Brain microvascular endothelial cell (primary cell): ENCODE data around the gene RTN4IP1.

Source experiments
- DNase-seq: peaks from one replicate; pipeline ENCODE4 v3.0.0-alpha.2; 2020
- H3K27ac ChIP-seq: fragments of 250-450 bp; sonication (Bioruptor Pico); 2 replicates; pipeline ENCODE4 v1.5.1; 2020; ENCODE audit warnings: mild to moderate bottlenecking, moderate library complexity
- H3K27me3 ChIP-seq: fragments of 250-450 bp; sonication (Bioruptor Pico); replicated peaks from 2 replicates; pipeline ENCODE4 v1.5.1; 2020; ENCODE audit warnings: mild to moderate bottlenecking
- H3K36me3 ChIP-seq: fragments of 250-450 bp; sonication (Bioruptor Pico); replicated peaks from 2 replicates; pipeline ENCODE4 v1.5.1; 2020; ENCODE audit warnings: mild to moderate bottlenecking
- H3K4me3 ChIP-seq: 2 replicates; pipeline ENCODE4 v1.5.1; 2011; ENCODE audit warnings: low read depth, mild to moderate bottlenecking, control low read depth, low read length, moderate library complexity
- in situ Hi-C: cut with HindIII; loops from 2 replicates; pipeline ENCODE4 v1.10.0; 2017; ENCODE audit warnings: low sequenced_read_pairs, low pct_ligation_motif_present
- TF ChIP-seq, protein P1 (sequence below): IDR thresholded peaks from 2 replicates; pipeline ENCODE4 v1.5.1; 2011; ENCODE audit warnings: low read depth, mild to moderate bottlenecking, moderate library complexity, low read length, control low read depth, inconsistent platforms; ENCODE audit errors: missing control alignments

The RTN4IP1 gene

DNA sequence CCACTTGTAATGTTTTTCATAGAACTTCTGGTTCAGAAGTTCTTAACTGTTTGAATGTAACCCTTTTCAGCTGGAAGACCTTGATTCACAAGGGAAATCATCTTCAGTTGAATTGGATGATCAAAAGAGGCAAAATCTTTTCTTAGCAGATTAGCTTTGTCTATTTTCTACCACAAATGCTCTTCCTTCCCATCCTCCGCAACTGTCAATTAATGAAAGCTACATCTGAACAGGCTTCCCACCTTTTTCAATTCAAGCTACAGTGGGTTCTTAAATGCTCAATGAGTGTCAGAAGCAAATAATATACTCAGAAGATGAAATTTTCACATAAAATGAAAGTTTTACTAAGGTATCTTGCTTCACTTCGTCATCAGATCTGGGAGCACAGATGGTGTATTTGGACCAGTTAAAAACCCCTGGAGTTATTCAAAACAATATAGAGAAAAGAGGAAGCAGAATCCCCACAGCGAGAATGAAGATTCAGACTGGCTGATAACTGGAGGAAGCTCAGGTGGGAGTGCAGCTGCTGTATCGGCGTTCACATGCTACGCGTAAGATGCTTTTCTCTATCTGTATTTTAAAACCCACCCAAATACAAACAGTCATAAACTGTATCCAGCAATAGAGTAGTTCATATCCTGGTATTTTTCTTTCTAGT is 19.5 kb upstream of the RTN4IP1 start:
- in situ Hi-C loops: no loop called here
- Histone ChIP-seq H3K27me3 (no peaks in the 10 kb centered on the region), H3K36me3 (peaks cover 5% of the 10 kb centered on the region), H3K27ac (no peak overlapping the region), H3K4me3 (no peak overlapping the region)
- TF ChIP-seq, protein P1, sequence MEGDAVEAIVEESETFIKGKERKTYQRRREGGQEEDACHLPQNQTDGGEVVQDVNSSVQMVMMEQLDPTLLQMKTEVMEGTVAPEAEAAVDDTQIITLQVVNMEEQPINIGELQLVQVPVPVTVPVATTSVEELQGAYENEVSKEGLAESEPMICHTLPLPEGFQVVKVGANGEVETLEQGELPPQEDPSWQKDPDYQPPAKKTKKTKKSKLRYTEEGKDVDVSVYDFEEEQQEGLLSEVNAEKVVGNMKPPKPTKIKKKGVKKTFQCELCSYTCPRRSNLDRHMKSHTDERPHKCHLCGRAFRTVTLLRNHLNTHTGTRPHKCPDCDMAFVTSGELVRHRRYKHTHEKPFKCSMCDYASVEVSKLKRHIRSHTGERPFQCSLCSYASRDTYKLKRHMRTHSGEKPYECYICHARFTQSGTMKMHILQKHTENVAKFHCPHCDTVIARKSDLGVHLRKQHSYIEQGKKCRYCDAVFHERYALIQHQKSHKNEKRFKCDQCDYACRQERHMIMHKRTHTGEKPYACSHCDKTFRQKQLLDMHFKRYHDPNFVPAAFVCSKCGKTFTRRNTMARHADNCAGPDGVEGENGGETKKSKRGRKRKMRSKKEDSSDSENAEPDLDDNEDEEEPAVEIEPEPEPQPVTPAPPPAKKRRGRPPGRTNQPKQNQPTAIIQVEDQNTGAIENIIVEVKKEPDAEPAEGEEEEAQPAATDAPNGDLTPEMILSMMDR: no peak
- DNase-seq: no peak

DNA sequence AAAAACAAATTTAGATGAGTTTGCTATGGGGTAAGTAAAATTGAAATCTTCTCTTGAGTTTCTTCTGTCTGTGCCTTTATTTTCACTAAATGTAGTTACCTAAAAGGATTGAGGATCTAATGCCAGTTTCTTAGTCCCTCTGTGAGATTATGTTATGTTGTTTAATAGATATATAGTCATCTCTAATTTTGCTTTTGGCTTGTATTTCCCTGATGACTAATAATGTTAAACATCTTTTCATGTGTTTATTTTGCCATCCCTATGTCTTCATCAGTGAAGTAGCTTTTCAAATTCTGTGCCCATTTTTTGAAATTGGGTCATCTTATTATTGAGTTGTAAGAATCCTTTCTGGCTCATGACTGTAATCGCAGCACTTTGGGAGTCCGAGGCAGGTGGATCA is 13.8 kb upstream of the RTN4IP1 start:
- Histone ChIP-seq H3K27ac (no peak overlapping the region), H3K27me3 (no peaks in the 10 kb centered on the region), H3K4me3 (no peak overlapping the region), H3K36me3 (peaks cover 3% of the 10 kb centered on the region)
- DNase-seq: no peak
- TF ChIP-seq, protein P1: no peak
- in situ Hi-C loops: no loop called here

DNA sequence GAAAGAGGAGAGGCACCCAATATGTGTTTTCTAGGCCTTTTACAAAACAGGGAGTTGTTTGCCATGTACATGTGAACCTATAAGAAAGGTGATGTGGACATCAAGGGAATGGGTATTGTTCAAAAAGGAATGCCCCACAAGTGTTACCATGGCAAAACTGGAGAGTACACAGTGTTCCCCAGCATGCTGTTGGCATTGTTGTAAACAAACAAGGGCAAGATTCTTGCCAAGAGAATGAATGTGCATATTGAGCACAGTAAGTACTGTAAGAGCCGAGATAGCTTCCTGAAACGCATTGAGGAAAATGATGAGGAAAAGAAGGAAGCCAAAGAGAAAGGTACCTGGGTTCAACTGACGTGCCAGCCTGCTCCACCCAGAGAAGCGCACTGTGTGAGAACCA is 13.2 kb upstream of the RTN4IP1 start:
- in situ Hi-C loops: no loop called here
- Histone ChIP-seq H3K36me3 (peaks cover 3% of the 10 kb centered on the region), H3K4me3 (no peak overlapping the region), H3K27ac (no peak overlapping the region), H3K27me3 (no peaks in the 10 kb centered on the region)
- DNase-seq: no peak
- TF ChIP-seq, protein P1: no peak

DNA sequence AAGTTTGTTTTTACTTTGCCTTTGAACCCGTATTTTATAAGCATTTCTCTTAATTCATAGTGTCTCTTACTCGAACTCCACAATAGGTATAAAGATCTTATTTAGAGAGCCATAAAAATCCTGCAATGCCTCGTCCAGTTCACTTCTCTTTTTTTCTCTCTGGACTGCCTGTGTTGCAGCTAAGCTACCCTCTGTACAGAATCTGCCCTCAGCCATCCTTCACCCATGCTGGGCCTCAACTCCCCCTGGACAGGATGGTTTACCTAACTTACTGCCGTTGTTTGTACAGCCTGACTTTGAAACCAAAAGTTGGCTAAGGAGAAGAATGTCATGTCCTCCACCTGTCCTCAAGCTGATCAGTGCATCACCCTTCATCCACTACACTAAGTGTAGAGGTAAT is 10.5 kb upstream of the RTN4IP1 start:
- H3K27ac ChIP-seq: no peak overlapping the region
- no peak for DNase-seq
- H3K4me3 ChIP-seq: no peak overlapping the region
- peaks cover 3% of the 10 kb centered on the region for H3K36me3 ChIP-seq
- TF ChIP-seq, protein P1: no peak
- H3K27me3 ChIP-seq: no peaks in the 10 kb centered on the region
- in situ Hi-C loops: no loop called here

DNA sequence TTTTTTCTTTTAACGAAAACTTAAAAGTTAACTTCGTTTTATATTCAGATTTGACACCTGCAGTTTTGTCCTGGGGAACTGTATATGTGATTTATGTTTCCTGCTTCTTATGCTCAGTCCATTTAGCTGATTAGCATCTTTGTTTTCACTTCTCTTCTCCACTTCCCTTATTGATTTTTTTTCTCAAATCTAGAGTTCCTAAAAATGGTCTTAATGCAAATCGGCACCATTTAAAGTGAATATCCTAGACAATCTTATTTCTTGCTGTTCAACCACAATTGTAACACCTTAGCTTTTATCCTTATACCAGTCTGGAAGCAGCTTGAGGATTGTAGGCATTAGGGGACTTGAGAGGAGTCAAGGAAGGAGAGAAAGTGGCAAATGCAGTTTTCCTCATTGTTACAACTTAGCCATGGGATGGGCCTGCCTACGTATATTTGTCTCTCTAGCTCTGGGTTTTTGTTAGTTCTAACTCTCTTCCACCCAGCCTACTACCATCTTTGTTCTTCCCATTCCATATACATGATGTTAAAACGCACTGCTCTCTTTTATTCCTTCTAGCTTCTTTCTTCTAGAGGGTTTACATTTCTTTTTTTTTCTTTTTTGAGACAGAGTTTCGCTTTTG is 8.5 kb upstream of the RTN4IP1 start:
- Histone ChIP-seq H3K36me3 (no peaks in the 10 kb centered on the region), H3K27me3 (no peaks in the 10 kb centered on the region), H3K4me3 (no peak overlapping the region), H3K27ac (no peak overlapping the region)
- in situ Hi-C loops: no loop called here
- no peak for DNase-seq
- TF ChIP-seq, protein P1: no peak

DNA sequence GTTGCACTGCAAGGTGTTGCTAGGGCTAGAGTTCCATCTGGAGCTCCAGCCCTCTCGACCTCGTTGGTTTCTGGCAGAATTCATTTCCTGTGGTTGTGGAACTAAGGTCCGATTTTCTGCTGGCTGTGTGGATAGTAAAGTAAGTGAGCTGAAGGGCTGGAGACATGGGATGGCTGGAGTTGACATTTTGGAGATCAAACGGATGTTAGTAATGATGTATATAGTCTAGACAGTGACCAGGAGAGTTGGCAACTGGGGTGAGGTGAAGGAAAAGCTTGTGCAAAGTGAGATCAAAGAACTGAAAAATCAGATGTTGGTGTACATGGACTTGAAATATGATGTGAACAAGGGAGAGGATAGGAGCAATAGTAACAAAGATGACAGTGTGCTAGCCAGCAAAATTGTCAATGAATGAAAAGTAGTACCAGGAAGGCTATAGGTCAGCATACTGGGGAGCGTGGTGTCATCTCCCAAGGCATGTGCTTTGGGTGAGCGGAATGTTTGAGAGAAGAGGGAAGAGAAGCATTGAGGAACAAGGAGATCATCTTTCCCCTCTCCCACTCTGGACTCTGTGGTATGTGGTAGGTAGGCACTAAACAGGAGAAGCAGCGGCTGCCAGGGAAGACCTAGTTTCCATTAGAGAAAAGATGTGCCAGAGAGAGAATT is 7.9 kb upstream of the RTN4IP1 start:
- no peaks in the 10 kb centered on the region for H3K27me3 ChIP-seq
- TF ChIP-seq, protein P1: no peak
- in situ Hi-C loops: no loop called here
- no peak for DNase-seq
- no peak overlapping the region for H3K27ac ChIP-seq
- no peak overlapping the region for H3K4me3 ChIP-seq
- H3K36me3 ChIP-seq: no peaks in the 10 kb centered on the region
